Neutrophil (primary cell): ENCODE measurements around the gene CCSER1.

Source experiments
- H3K27ac ChIP-seq: fragments of 200-600 bp; sonication (generic); 2 replicates; pipeline ENCODE4 v1.5.1; 2016; ENCODE audit warnings: mild to moderate bottlenecking, moderate library complexity
- H3K27me3 ChIP-seq: fragments of 200-600 bp; sonication (generic); 2 replicates; pipeline ENCODE4 v1.6.0; 2016; ENCODE audit warnings: mild to moderate bottlenecking
- H3K36me3 ChIP-seq: fragments of 200-600 bp; sonication (generic); 2 replicates; pipeline ENCODE4 v1.5.1; 2017
- H3K4me1 ChIP-seq, 2 experiments: fragments of 200-600 bp in 1 of 2; sonication (generic) in 1 of 2; 1 replicate in 1 of 2; 2 replicates in 1 of 2; pipeline versions ENCODE4 v1.5.1 to v1.6.1; 2013 to 2016; ENCODE audit warnings: low read depth in 1 of 2, low read length in 1 of 2, mild to moderate bottlenecking in 1 of 2, moderate library complexity in 1 of 2; ENCODE audit not compliant: control insufficient read depth in 1 of 2, insufficient read depth in 1 of 2
- H3K4me3 ChIP-seq, 2 experiments: fragments of 200-600 bp in 1 of 2; sonication (generic) in 1 of 2; 1 replicate in 1 of 2; 2 replicates in 1 of 2; pipeline ENCODE4 v1.5.1; 2013 to 2016; ENCODE audit warnings: low read depth in 1 of 2, low read length in 1 of 2, mild to moderate bottlenecking in 1 of 2, moderate library complexity in 1 of 2
- H3K9me3 ChIP-seq: fragments of 200-600 bp; sonication (generic); 2 replicates; pipeline ENCODE4 v1.5.1; 2016
- CTCF ChIP-seq: fragments of 200-600 bp; sonication (generic); IDR thresholded peaks from 2 replicates; pipeline ENCODE4 v1.5.1; 2016; ENCODE audit warnings: antibody characterized with exemption

The CCSER1 gene

DNA sequence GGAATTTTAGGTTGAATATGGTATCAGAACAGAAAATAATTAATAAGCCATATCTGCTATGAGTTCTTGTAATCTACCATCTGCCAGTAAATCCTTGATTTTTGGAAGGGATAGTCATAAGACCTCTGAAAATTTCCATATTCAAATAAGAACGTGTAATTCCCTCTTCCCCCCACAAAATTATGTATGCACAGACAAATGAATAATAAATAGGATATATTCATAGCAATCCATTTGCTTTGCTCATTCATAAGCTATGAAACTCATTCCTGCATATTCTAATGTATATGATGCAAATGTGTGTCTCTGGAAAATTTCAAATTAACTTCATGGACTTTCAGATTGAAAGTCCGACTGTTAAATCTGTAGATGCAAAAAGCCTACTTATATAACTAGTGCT, 1343.5 kb downstream of the CCSER1 start:
- no peak for TF ChIP-seq CTCF
- Histone ChIP-seq H3K4me1 (no peaks in the 10 kb centered on the region), H3K9me3 (no peaks in the 10 kb centered on the region), H3K27me3 (no peaks in the 10 kb centered on the region), H3K4me3 (no peak overlapping the region), H3K36me3 (no peaks in the 10 kb centered on the region), H3K27ac (no peak overlapping the region)

GRCh38 chr4:91471280-91471679, 1344.1 kb downstream of the CCSER1 start:
- no peak for TF ChIP-seq CTCF
- no peak overlapping the region for H3K27ac ChIP-seq
- H3K36me3 ChIP-seq, result no peaks in the 10 kb centered on the region
- no peaks in the 10 kb centered on the region for H3K27me3 ChIP-seq
- H3K4me1 ChIP-seq, result no peaks in the 10 kb centered on the region
- H3K4me3 ChIP-seq, result no peak overlapping the region
- no peaks in the 10 kb centered on the region for H3K9me3 ChIP-seq

DNA sequence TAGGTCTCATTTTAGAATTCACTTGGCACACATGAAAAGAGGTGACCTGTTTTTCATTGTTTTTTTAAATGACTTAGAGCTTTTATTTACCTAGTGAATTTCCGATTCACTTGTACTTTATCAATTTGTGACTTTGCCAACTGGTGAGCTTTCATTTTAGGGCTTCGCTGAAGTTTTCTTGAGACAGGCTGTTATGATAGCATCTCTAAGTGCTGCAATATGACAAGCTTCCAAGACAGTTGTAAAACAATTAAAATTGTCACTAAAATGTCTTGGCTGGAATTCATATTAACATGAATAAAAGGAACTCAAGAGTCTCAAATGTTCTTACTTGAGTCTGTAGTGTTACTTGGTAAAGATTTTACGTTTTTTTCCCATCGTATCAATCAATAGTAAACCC, 1344.9 kb downstream of the CCSER1 start:
- Histone ChIP-seq H3K9me3 (no peaks in the 10 kb centered on the region), H3K27ac (no peak overlapping the region), H3K4me1 (no peaks in the 10 kb centered on the region), H3K36me3 (no peaks in the 10 kb centered on the region), H3K27me3 (no peaks in the 10 kb centered on the region), H3K4me3 (no peak overlapping the region)
- TF ChIP-seq CTCF, result no peak

- TF ChIP-seq CTCF, result no peak
- Histone ChIP-seq H3K27ac (no peak overlapping the region), H3K4me1 (no peaks in the 10 kb centered on the region), H3K27me3 (no peaks in the 10 kb centered on the region), H3K9me3 (no peaks in the 10 kb centered on the region), H3K36me3 (no peaks in the 10 kb centered on the region), H3K4me3 (no peak overlapping the region)
Observed at GRCh38 chr4:91485415-91485814, 1358.2 kb downstream of the CCSER1 start.

DNA sequence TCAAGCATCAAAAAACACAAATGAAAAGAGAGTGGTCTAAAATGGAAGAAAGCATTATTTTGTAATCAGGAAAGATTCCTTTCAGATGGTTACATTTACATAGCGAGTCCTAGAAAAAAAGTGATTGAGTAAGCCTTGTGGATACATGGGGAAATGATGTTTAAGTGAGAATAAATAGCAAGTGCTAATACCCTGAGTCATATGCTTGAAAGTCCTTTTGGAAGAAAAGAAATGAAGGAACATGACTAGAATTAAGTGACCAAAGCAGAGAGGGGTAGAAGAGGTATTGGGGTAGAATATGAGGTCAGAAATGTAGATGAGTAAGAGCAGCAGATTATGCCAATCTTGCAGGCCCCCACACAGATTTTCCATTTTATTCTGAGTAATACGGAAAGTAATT, 1361.8 kb downstream of the CCSER1 start:
- TF ChIP-seq CTCF, result no peak
- Histone ChIP-seq H3K27me3 (no peaks in the 10 kb centered on the region), H3K9me3 (no peaks in the 10 kb centered on the region), H3K27ac (no peak overlapping the region), H3K4me3 (no peak overlapping the region), H3K36me3 (no peaks in the 10 kb centered on the region), H3K4me1 (no peaks in the 10 kb centered on the region)

DNA sequence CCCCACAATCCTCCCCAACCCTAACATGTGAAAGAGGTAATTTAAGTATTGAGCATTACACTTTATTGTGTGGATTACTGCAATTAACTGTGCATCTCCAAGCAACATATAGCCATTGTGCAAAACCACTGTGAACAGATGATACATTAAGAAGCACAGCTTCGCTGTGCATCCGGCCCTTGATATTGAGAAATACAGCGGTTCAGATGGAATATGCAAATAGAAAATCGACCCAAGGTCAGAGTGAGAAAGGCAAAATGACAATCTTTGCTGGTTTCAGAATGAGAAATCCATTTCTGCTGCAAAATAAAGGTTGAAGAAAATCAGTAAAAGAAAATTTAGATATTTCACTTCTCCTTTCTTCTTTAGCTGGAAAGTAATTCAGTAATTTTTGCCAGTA, 1370.7 kb downstream of the CCSER1 start:
- Histone ChIP-seq H3K27me3 (no peaks in the 10 kb centered on the region), H3K4me3 (no peak overlapping the region), H3K9me3 (no peaks in the 10 kb centered on the region), H3K4me1 (no peaks in the 10 kb centered on the region), H3K36me3 (no peaks in the 10 kb centered on the region), H3K27ac (no peak overlapping the region)
- TF ChIP-seq CTCF, result no peak
